ENCODE results near the gene IRF2BP1. TPM values are rescaled to one million over a fixed set of nuclear protein-coding genes. Genes with fewer than 3 reads are reported as not detected.

The IRF2BP1 gene
- total and polyA plus RNA-seq, 4 donors, result 4.9 to 16.8 (median 16.4) TPM

DNA sequence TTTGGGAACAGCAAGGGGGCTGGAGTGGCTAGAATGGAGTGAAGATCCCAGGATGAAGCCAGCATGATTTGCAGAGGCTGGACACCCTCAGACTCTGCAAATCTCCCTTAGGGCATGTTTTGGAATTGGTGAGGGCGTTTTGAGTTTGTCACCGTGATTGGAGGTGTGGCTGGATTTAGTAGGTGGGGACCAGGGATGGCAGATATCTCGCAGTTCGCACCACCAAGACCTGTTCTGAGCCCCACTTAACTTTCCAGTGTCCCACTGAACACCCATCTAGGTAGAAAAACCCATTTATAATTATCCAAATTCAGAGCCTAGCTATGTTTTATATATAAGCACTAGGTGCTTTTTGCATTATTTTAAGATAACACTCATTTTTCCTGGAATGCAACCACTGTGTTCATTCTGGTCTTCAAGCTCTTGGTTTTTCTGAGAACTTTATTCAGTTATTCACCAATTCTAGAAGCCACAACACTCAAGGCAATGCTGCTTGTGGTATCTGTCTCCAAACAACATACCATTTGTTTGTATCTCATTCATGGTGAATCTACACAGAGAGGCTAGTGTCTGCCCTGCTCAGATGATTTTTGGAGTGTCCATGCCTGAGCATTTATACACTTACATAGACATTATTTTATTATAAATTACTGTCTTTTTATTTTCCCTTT, 31.6 kb upstream of the IRF2BP1 start:
- WGBS, result 42% methylated on average over 4 of the region's 4 CpGs
- no peaks in the 10 kb centered on the region for H3K36me3 ChIP-seq (ENCODE audit: control insufficient read depth in 4 of 4, insufficient read depth in 3 of 4, low read depth in 1 of 4, low read length in 3 of 4)
- no peak for DNase-seq (ENCODE audit: low spot score)
- H3K4me3 ChIP-seq (ENCODE audit: low read depth in 1 of 3, low read length in 3 of 3), result no peak overlapping the region
- H3K4me1 ChIP-seq (ENCODE audit: control insufficient read depth in 4 of 4, insufficient read depth in 4 of 4, low read length in 3 of 4), result no peaks in the 10 kb centered on the region
- TF ChIP-seq FOXA1 (IDR thresholded peaks at IDR 0.05), result no peak
- TF ChIP-seq, protein P1, sequence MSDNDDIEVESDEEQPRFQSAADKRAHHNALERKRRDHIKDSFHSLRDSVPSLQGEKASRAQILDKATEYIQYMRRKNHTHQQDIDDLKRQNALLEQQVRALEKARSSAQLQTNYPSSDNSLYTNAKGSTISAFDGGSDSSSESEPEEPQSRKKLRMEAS (IDR thresholded peaks at IDR 0.05), result no peak
- TF ChIP-seq RXRA (IDR thresholded peaks at IDR 0.05), result no peak
- TF ChIP-seq TAF1 (conservative IDR thresholded peaks at IDR 0.05), result no peak
- TF ChIP-seq, protein P2, sequence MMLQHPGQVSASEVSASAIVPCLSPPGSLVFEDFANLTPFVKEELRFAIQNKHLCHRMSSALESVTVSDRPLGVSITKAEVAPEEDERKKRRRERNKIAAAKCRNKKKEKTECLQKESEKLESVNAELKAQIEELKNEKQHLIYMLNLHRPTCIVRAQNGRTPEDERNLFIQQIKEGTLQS (IDR thresholded peaks at IDR 0.05), result no peak
- no peak for TF ChIP-seq HNF4G (IDR thresholded peaks at IDR 0.05)
- TF ChIP-seq YY1 (IDR thresholded peaks at IDR 0.05), result no peak
- TF ChIP-seq, protein P3, sequence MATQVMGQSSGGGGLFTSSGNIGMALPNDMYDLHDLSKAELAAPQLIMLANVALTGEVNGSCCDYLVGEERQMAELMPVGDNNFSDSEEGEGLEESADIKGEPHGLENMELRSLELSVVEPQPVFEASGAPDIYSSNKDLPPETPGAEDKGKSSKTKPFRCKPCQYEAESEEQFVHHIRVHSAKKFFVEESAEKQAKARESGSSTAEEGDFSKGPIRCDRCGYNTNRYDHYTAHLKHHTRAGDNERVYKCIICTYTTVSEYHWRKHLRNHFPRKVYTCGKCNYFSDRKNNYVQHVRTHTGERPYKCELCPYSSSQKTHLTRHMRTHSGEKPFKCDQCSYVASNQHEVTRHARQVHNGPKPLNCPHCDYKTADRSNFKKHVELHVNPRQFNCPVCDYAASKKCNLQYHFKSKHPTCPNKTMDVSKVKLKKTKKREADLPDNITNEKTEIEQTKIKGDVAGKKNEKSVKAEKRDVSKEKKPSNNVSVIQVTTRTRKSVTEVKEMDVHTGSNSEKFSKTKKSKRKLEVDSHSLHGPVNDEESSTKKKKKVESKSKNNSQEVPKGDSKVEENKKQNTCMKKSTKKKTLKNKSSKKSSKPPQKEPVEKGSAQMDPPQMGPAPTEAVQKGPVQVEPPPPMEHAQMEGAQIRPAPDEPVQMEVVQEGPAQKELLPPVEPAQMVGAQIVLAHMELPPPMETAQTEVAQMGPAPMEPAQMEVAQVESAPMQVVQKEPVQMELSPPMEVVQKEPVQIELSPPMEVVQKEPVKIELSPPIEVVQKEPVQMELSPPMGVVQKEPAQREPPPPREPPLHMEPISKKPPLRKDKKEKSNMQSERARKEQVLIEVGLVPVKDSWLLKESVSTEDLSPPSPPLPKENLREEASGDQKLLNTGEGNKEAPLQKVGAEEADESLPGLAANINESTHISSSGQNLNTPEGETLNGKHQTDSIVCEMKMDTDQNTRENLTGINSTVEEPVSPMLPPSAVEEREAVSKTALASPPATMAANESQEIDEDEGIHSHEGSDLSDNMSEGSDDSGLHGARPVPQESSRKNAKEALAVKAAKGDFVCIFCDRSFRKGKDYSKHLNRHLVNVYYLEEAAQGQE (IDR thresholded peaks at IDR 0.05), result no peak
- TF ChIP-seq GABPA (IDR thresholded peaks at IDR 0.05 in 1 of 2, conservative IDR thresholded peaks at IDR 0.05 in 1 of 2), result no peak
- TF ChIP-seq SP1 (IDR thresholded peaks at IDR 0.05), result no peak
- no peaks in the 10 kb centered on the region for H3K9me3 ChIP-seq (ENCODE audit: control insufficient read depth in 4 of 4, low read length in 3 of 4)
- no peak overlapping the region for H3K27ac ChIP-seq (ENCODE audit: low read depth in 1 of 2, low read length in 2 of 2)
- no peaks in the 10 kb centered on the region for H3K27me3 ChIP-seq (ENCODE audit: control insufficient read depth in 4 of 4, insufficient read depth in 4 of 4, low read length in 3 of 4)
- no peak overlapping the region for H3K9ac ChIP-seq (ENCODE audit: low read depth in 1 of 2, low read length in 2 of 2)

DNA sequence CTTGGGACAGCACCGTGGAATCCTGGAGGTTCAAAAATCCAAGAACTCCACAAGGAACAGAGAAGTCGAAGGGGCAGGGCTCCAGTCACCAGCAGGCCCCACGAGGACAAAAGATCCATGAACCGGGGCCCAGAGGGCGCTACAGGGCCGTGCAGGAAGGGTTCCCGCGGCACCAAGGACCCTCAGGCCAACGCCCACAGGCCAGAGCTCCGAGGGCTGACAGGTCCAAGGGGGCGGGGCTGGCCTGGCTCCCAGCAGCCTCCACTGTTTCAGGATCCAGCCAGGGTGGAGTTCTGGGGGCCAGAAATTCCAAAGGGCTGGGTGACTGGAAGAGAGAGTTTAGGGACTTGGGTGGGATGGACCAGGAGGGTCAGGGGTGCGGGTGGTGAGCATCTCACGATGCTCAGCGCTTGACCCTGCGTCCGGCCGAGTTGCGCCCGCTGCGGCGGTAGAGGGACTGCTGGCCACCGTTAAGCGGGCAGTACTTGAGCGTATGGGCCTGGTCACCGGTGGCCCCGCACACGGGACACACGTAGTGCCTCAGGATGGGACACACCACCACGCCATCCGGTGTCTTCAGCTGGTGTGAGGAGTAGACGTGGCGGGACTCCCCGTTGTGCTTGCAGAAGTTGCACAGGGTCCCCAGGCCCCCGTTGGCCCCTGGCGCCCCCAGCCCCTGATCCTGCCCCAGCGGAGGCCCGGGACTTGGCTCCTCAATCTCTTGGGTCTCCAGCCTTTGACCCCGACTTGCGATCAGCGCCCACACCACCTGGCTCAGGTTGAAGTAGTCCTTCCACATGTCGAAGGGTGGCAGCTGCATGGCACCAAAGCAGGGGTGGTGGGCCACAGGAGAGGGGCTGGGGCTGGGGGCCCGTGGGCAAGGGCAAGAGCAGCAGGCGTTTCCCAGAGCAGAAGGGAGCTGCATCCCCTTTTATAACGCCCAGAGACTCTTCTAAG, 28.2 kb upstream of the IRF2BP1 start, which contains the start of gene NANOS2:
NANOS2 (minus strand) TSS at position 905 of the 957 bp plus-strand sequence; CDS start at position 820, 85 bp downstream.
- no peak within 1 kb of the TSS for H3K4me3 ChIP-seq (ENCODE audit: low read depth in 1 of 3, low read length in 3 of 3)
- H3K36me3 ChIP-seq (ENCODE audit: control insufficient read depth in 4 of 4, insufficient read depth in 3 of 4, low read depth in 1 of 4, low read length in 3 of 4), result no peaks in the 10 kb centered on the region
- 62% methylated on average over 44 of the region's 44 CpGs for WGBS
- DNase-seq (ENCODE audit: low spot score), result no peak
- no peak within 1 kb of the TSS for H3K9ac ChIP-seq (ENCODE audit: low read depth in 1 of 2, low read length in 2 of 2)
- no peaks in the 10 kb centered on the region for H3K4me1 ChIP-seq (ENCODE audit: control insufficient read depth in 4 of 4, insufficient read depth in 4 of 4, low read length in 3 of 4)
- H3K27me3 ChIP-seq (ENCODE audit: control insufficient read depth in 4 of 4, insufficient read depth in 4 of 4, low read length in 3 of 4), result no peaks in the 10 kb centered on the region
- H3K27ac ChIP-seq (ENCODE audit: low read depth in 1 of 2, low read length in 2 of 2), result no peak within 1 kb of the TSS
- no peaks in the 10 kb centered on the region for H3K9me3 ChIP-seq (ENCODE audit: control insufficient read depth in 4 of 4, low read length in 3 of 4)
- TF ChIP-seq RXRA (IDR thresholded peaks at IDR 0.05) (no peak), TAF1 (conservative IDR thresholded peaks at IDR 0.05) (no peak), JUND (IDR thresholded peaks at IDR 0.05) (no peak), RAD21 (IDR thresholded peaks at IDR 0.05) (no peak), NR2F2 (IDR thresholded peaks at IDR 0.05) (no peak), HNF4A (conservative IDR thresholded peaks at IDR 0.05) (no peak), GABPA (IDR thresholded peaks at IDR 0.05 in 1 of 2, conservative IDR thresholded peaks at IDR 0.05 in 1 of 2) (no peak), FOXA1 (IDR thresholded peaks at IDR 0.05) (no peak), HNF4G (IDR thresholded peaks at IDR 0.05) (no peak), YY1 (IDR thresholded peaks at IDR 0.05) (no peak), FOXA2 (IDR thresholded peaks at IDR 0.05) (no peak), EGR1 (IDR thresholded peaks at IDR 0.05; ENCODE audit: low read depth in 2 of 2) (no peak), SP1 (IDR thresholded peaks at IDR 0.05) (no peak)
- TF ChIP-seq, protein P2 (IDR thresholded peaks at IDR 0.05), result no peak
- TF ChIP-seq, protein P3 (IDR thresholded peaks at IDR 0.05), result no peak
- TF ChIP-seq, protein P1 (IDR thresholded peaks at IDR 0.05), result no peak
- TF ChIP-seq, protein P4, sequence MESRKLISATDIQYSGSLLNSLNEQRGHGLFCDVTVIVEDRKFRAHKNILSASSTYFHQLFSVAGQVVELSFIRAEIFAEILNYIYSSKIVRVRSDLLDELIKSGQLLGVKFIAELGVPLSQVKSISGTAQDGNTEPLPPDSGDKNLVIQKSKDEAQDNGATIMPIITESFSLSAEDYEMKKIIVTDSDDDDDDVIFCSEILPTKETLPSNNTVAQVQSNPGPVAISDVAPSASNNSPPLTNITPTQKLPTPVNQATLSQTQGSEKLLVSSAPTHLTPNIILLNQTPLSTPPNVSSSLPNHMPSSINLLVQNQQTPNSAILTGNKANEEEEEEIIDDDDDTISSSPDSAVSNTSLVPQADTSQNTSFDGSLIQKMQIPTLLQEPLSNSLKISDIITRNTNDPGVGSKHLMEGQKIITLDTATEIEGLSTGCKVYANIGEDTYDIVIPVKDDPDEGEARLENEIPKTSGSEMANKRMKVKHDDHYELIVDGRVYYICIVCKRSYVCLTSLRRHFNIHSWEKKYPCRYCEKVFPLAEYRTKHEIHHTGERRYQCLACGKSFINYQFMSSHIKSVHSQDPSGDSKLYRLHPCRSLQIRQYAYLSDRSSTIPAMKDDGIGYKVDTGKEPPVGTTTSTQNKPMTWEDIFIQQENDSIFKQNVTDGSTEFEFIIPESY (IDR thresholded peaks at IDR 0.05), result no peak

Measured in liver (tissue), 9 donors.